ENCODE measurements around the gene FUS. TPM values are rescaled to one million over a fixed set of nuclear protein-coding genes. Genes with fewer than 3 reads are reported as not detected.

FUS gene
- total RNA-seq, 1 donor from 2014 or later, result 309 TPM

DNA sequence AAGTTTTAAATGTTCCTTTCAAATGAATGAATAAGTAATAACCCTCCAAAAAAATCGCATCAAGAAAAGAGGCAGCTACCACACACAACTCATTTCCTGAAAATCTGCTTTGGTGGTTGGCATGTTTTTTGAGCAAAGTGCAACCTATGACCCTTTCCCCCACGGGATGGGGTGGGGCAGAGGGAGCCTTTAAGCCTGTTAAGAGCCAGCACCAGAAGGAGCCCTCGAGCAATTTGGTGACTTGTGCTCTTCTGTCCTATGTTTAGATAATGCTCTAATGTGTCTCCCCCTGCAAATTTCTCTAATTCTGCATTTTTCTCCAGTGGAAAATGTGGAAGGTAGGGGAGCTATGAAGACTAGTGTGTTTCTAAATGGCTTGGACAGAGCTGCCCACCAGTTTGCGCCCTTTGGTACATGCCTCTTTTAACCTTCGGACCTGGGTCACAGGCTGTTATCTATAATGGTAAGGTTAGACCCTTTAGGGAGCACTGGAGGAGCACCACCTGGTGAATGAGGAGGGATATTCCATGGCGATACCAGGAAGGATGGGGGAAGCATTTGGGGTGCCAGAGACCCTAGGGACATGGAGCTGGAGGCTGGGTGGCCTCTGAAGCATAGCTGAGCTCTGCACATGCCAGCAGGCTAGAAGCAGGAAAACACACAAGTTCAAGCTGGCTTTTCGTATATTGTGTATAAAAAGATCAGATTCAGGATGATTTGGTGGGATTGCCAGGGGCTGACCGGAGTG is 21.1 kb downstream of the FUS start:
- no peaks in the 10 kb centered on the region for H3K9me3 ChIP-seq (ENCODE audit: insufficient read depth, low read depth, low read length)
- H3K27me3 ChIP-seq (ENCODE audit: insufficient read depth, low read length), result no peaks in the 10 kb centered on the region
- TF ChIP-seq EZH2 (IDR thresholded peaks at IDR 0.05; ENCODE audit: insufficient read depth, low read length), result no peak
- peaks cover 7% of the 10 kb centered on the region for H3K4me1 ChIP-seq (ENCODE audit: insufficient read depth, low read length)
- peaks cover 48% of the 10 kb centered on the region for H4K20me1 ChIP-seq (ENCODE audit: insufficient read depth, low read length)
- peak overlapping the region; percentile 88 for H3K4me2 ChIP-seq (ENCODE audit: low read length)
- FAIRE-seq (no peak), DNase-seq (ENCODE audit: low read depth) (no peak)
- H3K27me3 Mint-ChIP-seq (ENCODE audit: low read depth, unreplicated experiment), result peaks cover 4% of the 10 kb centered on the region
- H3K36me3 ChIP-seq (ENCODE audit: insufficient read depth, low read length), result peaks cover 5% of the 10 kb centered on the region
- no peak overlapping the region for H2AFZ ChIP-seq (ENCODE audit: low read depth, low read length)
- H3K4me1 Mint-ChIP-seq (ENCODE audit: low read depth, unreplicated experiment), result peaks cover 11% of the 10 kb centered on the region
- no peaks in the 10 kb centered on the region for H3K9me3 Mint-ChIP-seq (ENCODE audit: unreplicated experiment)
- H3K4me3 Mint-ChIP-seq (ENCODE audit: unreplicated experiment), result peak overlapping the region; percentile 54
- H3K79me2 ChIP-seq (ENCODE audit: insufficient read depth, low read length), result no peaks in the 10 kb centered on the region
- peaks cover 23% of the 10 kb centered on the region for H3K36me3 Mint-ChIP-seq (ENCODE audit: low read depth, unreplicated experiment)
- no peak overlapping the region for H3K27ac Mint-ChIP-seq (ENCODE audit: unreplicated experiment)
- peak overlapping the region; percentile 63 for H3K9ac ChIP-seq (ENCODE audit: low read length)
- H3K27ac ChIP-seq (ENCODE audit: low read depth, low read length), result no peak overlapping the region
- H3K4me3 ChIP-seq (ENCODE audit: insufficient read depth, low read depth, low read length), result no peak overlapping the region

GRCh38 chr16:31201582-31202413 is 21.9 kb downstream of the FUS start:
- Histone ChIP-seq H3K9me3 (ENCODE audit: insufficient read depth, low read depth, low read length) (no peaks in the 10 kb centered on the region), H3K4me2 (ENCODE audit: low read length) (peak overlapping the region; percentile 88), H3K4me1 (ENCODE audit: insufficient read depth, low read length) (peaks cover 7% of the 10 kb centered on the region), H3K9ac (ENCODE audit: low read length) (peak overlapping the region; percentile 63), H3K4me3 (ENCODE audit: insufficient read depth, low read depth, low read length) (peak overlapping the region; percentile 55), H3K79me2 (ENCODE audit: insufficient read depth, low read length) (no peaks in the 10 kb centered on the region), H2AFZ (ENCODE audit: low read depth, low read length) (no peak overlapping the region), H3K27ac (ENCODE audit: low read depth, low read length) (no peak overlapping the region), H3K27me3 (ENCODE audit: insufficient read depth, low read length) (peaks cover 2% of the 10 kb centered on the region), H4K20me1 (ENCODE audit: insufficient read depth, low read length) (peaks cover 42% of the 10 kb centered on the region), H3K36me3 (ENCODE audit: insufficient read depth, low read length) (no peaks in the 10 kb centered on the region)
- H3K9me3 Mint-ChIP-seq (ENCODE audit: unreplicated experiment), result no peaks in the 10 kb centered on the region
- peaks cover 11% of the 10 kb centered on the region for H3K4me1 Mint-ChIP-seq (ENCODE audit: low read depth, unreplicated experiment)
- no peak for DNase-seq (ENCODE audit: low read depth)
- H3K27ac Mint-ChIP-seq (ENCODE audit: unreplicated experiment), result no peak overlapping the region
- no peak for FAIRE-seq
- H3K4me3 Mint-ChIP-seq (ENCODE audit: unreplicated experiment), result peak overlapping the region; percentile 69
- peaks cover 19% of the 10 kb centered on the region for H3K36me3 Mint-ChIP-seq (ENCODE audit: low read depth, unreplicated experiment)
- TF ChIP-seq EZH2 (IDR thresholded peaks at IDR 0.05; ENCODE audit: insufficient read depth, low read length) (no peak), CTCF (IDR thresholded peaks at IDR 0.05; ENCODE audit: insufficient read depth, low read depth, low read length) (no peak)
- H3K27me3 Mint-ChIP-seq (ENCODE audit: low read depth, unreplicated experiment), result peaks cover 7% of the 10 kb centered on the region

Measured in astrocyte (in vitro differentiated cells and primary cell).